Transverse colon (tissue), 4 donors: ENCODE measurements around the gene CHST15. TPM values are rescaled to one million over a fixed set of nuclear protein-coding genes. Genes with fewer than 3 reads are reported as not detected.

Source experiments
- DNase-seq: peaks from one replicate; pipeline ENCODE4 v3.0.0-alpha.2; 2019
- H3K27ac ChIP-seq, 4 donors: fragments of 200-600 bp; sonication (generic); 2 replicates each; pipeline ENCODE4 v1.5.1; 2016 to 2018; ENCODE audit warnings: inconsistent platforms in 4 of 4
- H3K27me3 ChIP-seq: fragments of 200-600 bp; sonication (generic); 2 replicates; pipeline ENCODE4 v1.5.1; 2017; ENCODE audit warnings: inconsistent platforms
- H3K36me3 ChIP-seq, 4 donors: fragments of 200-600 bp; sonication (generic); 2 replicates each; pipeline ENCODE4 v1.5.1; 2017 to 2019; ENCODE audit warnings: inconsistent platforms in 4 of 4
- H3K4me1 ChIP-seq, 4 donors: fragments of 200-600 bp; sonication (generic); 2 replicates each; pipeline ENCODE4 v1.5.1; 2017 to 2020; ENCODE audit warnings: inconsistent platforms in 4 of 4
- H3K4me3 ChIP-seq, 4 donors: fragments of 200-600 bp; sonication (generic); 1 replicate in 1 of 4; 2 replicates in 3 of 4; pipeline versions ENCODE4 v1.5.1 to v1.6.1; 2017 to 2019; ENCODE audit warnings: inconsistent platforms in 4 of 4
- H3K9me3 ChIP-seq, 2 donors: fragments of 200-600 bp; sonication (generic); 2 replicates each; pipeline ENCODE4 v1.5.1; 2017 to 2019; ENCODE audit warnings: inconsistent platforms in 2 of 2
- CTCF ChIP-seq, 5 experiments: fragments of 200-600 bp in 3 of 5; fragments of 450-650 bp in 2 of 5; sonication (generic) in 3 of 5; IDR thresholded peaks; 1 replicate in 2 of 5; 2 replicates in 3 of 5; pipeline ENCODE4 v1.5.1; 2016 to 2017; ENCODE audit warnings: antibody characterized with exemption in 5 of 5, inconsistent platforms in 3 of 5, mild to moderate bottlenecking in 2 of 5, moderate library complexity in 1 of 5
- EP300 ChIP-seq: sonication (generic); formaldehyde crosslinking; IDR thresholded peaks from one replicate; pipeline ENCODE4 v1.6.1; 2017; ENCODE audit warnings: antibody characterized with exemption, low read depth
- POLR2A ChIP-seq: fragments of 450-650 bp; IDR thresholded peaks from one replicate; pipeline ENCODE4 v1.6.1; 2016; ENCODE audit warnings: antibody characterized with exemption, mild to moderate bottlenecking, moderate library complexity
- POLR2AphosphoS5 ChIP-seq, 3 donors: sonication (generic); formaldehyde crosslinking; IDR thresholded peaks; one replicate each; pipeline ENCODE4 v1.6.1; 2016; ENCODE audit warnings: antibody characterized with exemption in 3 of 3
- WGBS, 2 donors: methylation state at CpG; one replicate each; pipeline ENCODE4 v1.1.5; 2018; ENCODE audit warnings: low coverage in 1 of 2; 5-methylcytosine and 5-hydroxymethylcytosine counted together
- in situ Hi-C, 4 donors: fragments of 200-750 bp; cut with MboI; loops; one replicate each; pipeline versions ENCODE4 v1.15.0 to v1.15.1; 2017; ENCODE audit warnings: low sequenced_read_pairs in 3 of 4, low pct_ligation_motif_present in 1 of 4, low pct_unique_long_range_greater_than_20kb in 1 of 4
- intact Hi-C: fragments of 100-400 bp; cut with DNase I; formaldehyde crosslinking; loops from one replicate; pipeline ENCODE4 v1.15.1; 2023; ENCODE audit warnings: low total_unique reads
- total RNA-seq, 4 donors: library from RNA; depleted of rRNA; stranded (reverse); fragments of >200 nt; gene quantifications; one replicate each; pipeline ENCODE4 v1.1.0, GENCODE V29; 2016

Gene CHST15
- total RNA-seq, 4 donors from 2014 or later, result 10.0 to 25.4 (median 16.0) TPM

- H3K36me3 ChIP-seq, result no peaks in the 10 kb centered on the region
- WGBS, 2 donors, result 81 to 83% methylated on average over 2 to 16 of the region's 16 CpGs
- no peaks in the 10 kb centered on the region for H3K4me1 ChIP-seq
- H3K27ac ChIP-seq, result no peak overlapping the region
- no peak for TF ChIP-seq CTCF (IDR thresholded peaks at IDR 0.05)
- no peak for TF ChIP-seq EP300
- no peak for TF ChIP-seq POLR2AphosphoS5 (IDR thresholded peaks at IDR 0.05)
- no peak for TF ChIP-seq POLR2A
- H3K9me3 ChIP-seq, result no peaks in the 10 kb centered on the region
- intact Hi-C loops, result no loop called here
- H3K4me3 ChIP-seq, result no peak overlapping the region
- H3K27me3 ChIP-seq, result no peaks in the 10 kb centered on the region
- no peak for DNase-seq
- in situ Hi-C loops, result no loop called here
Observed at GRCh38 chr10:124112891-124113580, 19.6 kb upstream of the CHST15 start.

GRCh38 chr10:124110882-124111281 lies 17.5 kb upstream of the CHST15 start:
- Histone ChIP-seq H3K36me3 (no peaks in the 10 kb centered on the region), H3K27me3 (no peaks in the 10 kb centered on the region), H3K4me3 (no peak overlapping the region), H3K4me1 (peaks cover 10 to 11% (median 11%) of the 10 kb centered on the region in 4 donors), H3K9me3 (no peaks in the 10 kb centered on the region), H3K27ac (no peak overlapping the region)
- in situ Hi-C loops (no loop called here), intact Hi-C loops (no loop called here)
- DNase-seq, result no peak
- WGBS, 2 donors, result 86 to 100% methylated on average over 3 to 5 of the region's 5 CpGs
- TF ChIP-seq POLR2A (no peak), EP300 (no peak), POLR2AphosphoS5 (IDR thresholded peaks at IDR 0.05) (no peak), CTCF (IDR thresholded peaks at IDR 0.05) (no peak)

GRCh38 chr10:124109261-124109660 lies 15.9 kb upstream of the CHST15 start:
- WGBS, 2 donors, result 67 to 76% methylated on average over 4 of the region's 4 CpGs
- in situ Hi-C loops (no loop called here), intact Hi-C loops (loop anchor here (10.0 kb wide), 1 partner anchor 46 kb away; no protein-coding TSS in a partner anchor)
- Histone ChIP-seq H3K4me3 (no peak overlapping the region), H3K27ac (no peak overlapping the region), H3K27me3 (no peaks in the 10 kb centered on the region), H3K36me3 (no peaks in the 10 kb centered on the region), H3K4me1 (peaks cover 13 to 23% (median 16%) of the 10 kb centered on the region in 4 donors), H3K9me3 (no peaks in the 10 kb centered on the region)
- no peak for DNase-seq
- TF ChIP-seq CTCF (IDR thresholded peaks at IDR 0.05) (no peak), EP300 (no peak)

GRCh38 chr10:124107072-124107471 lies 13.7 kb upstream of the CHST15 start:
- H3K27me3 ChIP-seq, result no peaks in the 10 kb centered on the region
- H3K27ac ChIP-seq, result peak overlapping the region; percentile 68 to 81 (median 71)
- H3K4me1 ChIP-seq, result peaks cover 13 to 23% (median 16%) of the 10 kb centered on the region in 4 donors
- WGBS, 2 donors, result 59% methylated on average over 5 of the region's 5 CpGs; no CpG with 5 or more reads in 1 of the 2 donors
- intact Hi-C loops, result loop anchor here (10.0 kb wide), 1 partner anchor 48 kb away; no protein-coding TSS in a partner anchor
- no peak for DNase-seq
- no peaks in the 10 kb centered on the region for H3K9me3 ChIP-seq
- TF ChIP-seq POLR2A (no peak), CTCF (IDR thresholded peaks at IDR 0.05) (no peak), POLR2AphosphoS5 (IDR thresholded peaks at IDR 0.05) (no peak), EP300 (no peak)
- H3K4me3 ChIP-seq, result no peak overlapping the region
- in situ Hi-C loops, result no loop called here
- H3K36me3 ChIP-seq, result no peaks in the 10 kb centered on the region
